GM23248 (cell line): ENCODE measurements around the gene SCNN1A.

Experiments used
- EZH2 ChIP-seq: fragments of 200-600 bp; sonication (generic); IDR thresholded peaks from 2 replicates; pipeline ENCODE4 v1.6.1; 2018; ENCODE audit warnings: antibody characterized with exemption, mild to moderate bottlenecking; ENCODE audit not compliant: insufficient read depth, poor library complexity, severe bottlenecking
- EZH2phosphoT487 ChIP-seq: fragments of 200-600 bp; sonication (generic); IDR thresholded peaks from 2 replicates; pipeline ENCODE4 v1.6.1; 2018; ENCODE audit warnings: antibody characterized with exemption, moderate library complexity, mild to moderate bottlenecking, low read depth; ENCODE audit not compliant: insufficient read depth

DNA sequence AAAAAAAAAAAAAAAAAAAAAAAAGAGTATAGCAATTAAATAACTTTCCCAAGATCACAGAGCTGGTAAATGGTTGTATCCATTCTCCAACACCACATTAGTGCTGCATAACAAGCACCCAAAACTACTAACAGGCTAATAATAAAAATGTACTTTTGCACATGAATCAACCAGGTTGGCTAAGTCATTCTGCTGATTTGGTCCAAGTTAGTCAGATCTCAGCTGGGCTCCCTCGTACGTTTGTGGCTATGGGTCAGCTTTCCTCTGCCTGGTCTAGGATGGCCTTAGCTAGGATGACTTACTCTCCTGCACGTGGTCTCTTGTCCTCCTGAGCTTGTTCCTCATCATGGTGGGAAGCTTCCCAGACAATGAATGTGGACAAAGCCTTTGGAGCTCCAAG is 72.7 kb downstream of the SCNN1A start:
- TF ChIP-seq EZH2phosphoT487 (no peak), EZH2 (no peak)
